Globus pallidus (tissue), 1 donor: ENCODE results near the gene HLA-DPB1.
A peak's percentile ranks its signal among the peaks of the same experiment; 100 is the strongest.

Experiments used
- DNase-seq: peaks from one replicate; pipeline ENCODE4 v3.0.0-alpha.2; 2015; ENCODE audit warnings: low spot score

Gene HLA-DPB1

GRCh38 chr6:33103776-33104175, 28.0 kb downstream of the HLA-DPB1 start:
- DNase-seq, result no peak

DNA sequence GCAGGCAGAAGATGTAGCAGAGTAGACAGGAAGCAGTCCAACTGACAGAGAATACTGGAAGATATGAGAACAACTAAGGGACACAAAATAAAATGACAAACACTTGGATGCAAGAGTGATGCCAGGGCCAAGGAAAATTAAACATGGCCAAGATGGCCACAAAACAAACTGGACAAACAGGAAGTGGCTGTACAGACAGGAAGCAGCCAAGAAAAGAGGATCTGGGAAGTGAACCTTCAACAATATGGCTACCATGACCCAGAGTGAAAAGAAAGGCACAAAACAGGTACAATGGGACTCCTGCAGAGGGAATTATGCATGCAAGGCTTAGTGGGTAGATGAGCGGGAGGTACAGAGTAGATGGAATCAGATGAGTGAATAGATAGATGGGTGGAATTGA, 29.1 kb downstream of the HLA-DPB1 start:
- DNase-seq, result no peak

- no peak for DNase-seq
These were observed 29.6 kb downstream of the HLA-DPB1 start for GRCh38 chr6:33105386-33105785.

GRCh38 chr6:33105916-33106871, 30.4 kb downstream of the HLA-DPB1 start:
- no peak for DNase-seq

DNA sequence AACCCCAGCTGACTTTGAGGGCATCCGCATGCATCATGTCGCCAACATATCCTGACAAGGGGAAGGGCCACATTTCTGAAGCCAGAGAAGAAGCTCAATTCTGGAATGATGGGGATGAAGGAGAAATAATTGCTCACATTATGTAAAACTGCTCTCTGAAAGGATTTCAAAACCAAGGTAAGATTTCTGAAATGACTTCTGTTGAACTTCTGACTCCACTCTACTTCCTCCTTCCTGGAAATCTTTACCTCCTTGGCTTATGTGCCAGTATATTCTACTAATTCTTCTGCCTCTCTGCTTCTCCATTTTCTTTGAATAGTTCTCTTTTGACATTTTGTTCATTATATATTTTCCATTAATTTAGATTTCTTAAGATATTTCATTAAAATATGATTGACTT, 31.9 kb downstream of the HLA-DPB1 start:
- DNase-seq, result no peak

DNA sequence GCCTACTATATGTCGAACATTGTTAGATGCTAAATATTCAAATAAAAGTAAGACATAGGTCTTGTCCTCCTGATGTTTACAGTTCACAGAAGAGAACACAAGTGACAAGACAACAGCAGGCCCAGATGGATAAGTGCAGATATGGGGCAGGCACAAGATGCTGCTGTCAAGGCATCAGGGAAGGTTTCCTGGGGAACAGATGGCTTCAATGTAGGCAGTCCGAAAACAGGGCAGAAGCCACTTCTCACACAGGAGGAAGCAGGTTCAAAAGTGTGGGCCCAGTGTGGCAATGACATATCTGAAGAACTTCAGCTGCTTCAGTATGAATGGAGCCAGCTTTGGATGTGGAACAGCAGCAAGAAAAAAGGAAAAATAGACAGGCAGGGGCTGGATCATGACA, 32.5 kb downstream of the HLA-DPB1 start:
- no peak for DNase-seq

DNA sequence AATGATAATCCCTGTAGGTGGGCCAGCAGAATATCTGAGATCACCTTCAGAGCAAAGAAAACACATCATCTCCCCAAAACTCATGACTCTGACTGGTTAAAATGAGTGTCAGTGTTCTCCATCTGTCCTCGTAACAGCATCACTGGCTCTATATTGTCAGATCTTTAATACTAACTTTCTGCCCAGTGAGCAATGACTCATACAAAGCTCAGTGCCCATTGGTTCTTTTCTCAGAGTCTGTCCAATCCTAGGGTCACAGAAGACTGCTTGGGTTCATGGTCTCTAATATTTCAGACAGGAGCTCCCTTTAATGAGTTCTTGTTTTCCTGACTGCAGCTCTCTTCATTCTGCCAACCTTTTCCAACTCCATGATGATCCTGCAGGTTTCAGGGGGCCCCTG, 36.4 kb downstream of the HLA-DPB1 start:
- DNase-seq, result peak; percentile 49

DNA sequence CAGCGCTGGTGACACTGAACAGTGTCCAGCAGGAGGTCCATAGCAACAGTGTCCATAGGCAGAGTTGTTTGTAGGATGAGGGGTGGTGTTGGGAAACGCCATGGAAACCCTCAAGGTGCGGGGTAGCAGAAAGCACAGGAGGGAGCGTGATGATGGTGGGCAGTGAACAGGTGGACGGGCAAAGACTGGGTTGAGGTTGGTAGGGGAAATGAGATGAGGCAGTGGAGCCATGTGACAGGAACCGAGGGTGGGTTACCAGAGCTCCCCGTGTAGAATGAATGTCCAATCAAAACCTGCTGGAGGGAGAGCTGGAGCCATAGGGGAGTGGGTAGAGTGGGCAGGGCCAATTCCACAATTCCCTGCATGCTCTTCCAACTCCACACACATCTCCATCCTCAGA, 38.0 kb downstream of the HLA-DPB1 start:
- DNase-seq, result no peak

- DNase-seq, result no peak
These were observed 38.6 kb downstream of the HLA-DPB1 start for GRCh38 chr6:33114406-33114805.

DNA sequence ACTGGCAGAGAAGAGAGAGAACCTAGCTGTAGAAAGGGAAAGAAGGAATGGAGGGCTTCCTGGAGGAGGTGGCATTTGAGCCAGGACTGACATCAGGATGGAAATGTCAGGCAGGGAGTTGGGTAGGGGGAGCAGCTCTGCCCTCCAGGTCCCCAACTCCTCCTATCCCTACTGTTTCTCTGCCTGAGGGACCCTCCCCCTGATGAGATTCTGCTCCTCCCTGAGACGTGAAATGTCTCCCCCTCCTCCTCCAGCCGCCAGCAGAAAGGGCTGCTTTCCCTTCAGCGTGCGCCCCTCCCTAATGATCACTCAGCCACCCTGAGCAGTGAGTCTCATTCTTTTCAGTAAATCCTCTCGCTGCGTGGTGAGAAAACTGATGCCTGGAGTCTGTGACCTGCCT, 40.6 kb downstream of the HLA-DPB1 start:
- no peak for DNase-seq

- DNase-seq, result no peak
These were observed 41.3 kb downstream of the HLA-DPB1 start for GRCh38 chr6:33116841-33117711.

DNA sequence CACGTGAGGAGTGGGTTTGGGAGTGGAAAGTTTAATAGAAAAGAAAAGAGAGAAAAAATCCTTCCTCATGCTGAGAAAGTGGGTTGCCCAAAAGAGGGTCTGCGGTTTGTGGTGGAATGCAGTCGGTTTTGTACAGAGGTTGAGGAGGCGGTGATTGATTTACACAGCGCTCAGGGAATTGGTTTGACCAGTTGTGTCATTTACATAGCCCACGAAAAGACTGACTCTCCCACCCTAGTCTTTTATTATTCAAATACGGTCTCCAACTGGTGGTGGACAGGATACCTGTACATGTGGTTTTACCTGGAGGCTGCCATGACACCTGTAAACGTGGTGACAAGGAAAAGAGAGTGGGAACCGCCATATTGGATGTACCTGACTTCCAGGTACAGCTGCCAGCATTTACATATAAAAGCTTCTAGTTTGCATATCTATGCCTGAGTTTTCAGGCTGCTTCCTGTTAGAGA, 42.1 kb downstream of the HLA-DPB1 start:
- no peak for DNase-seq

- peak; percentile 31 for DNase-seq
These were observed 42.8 kb downstream of the HLA-DPB1 start for GRCh38 chr6:33118525-33119123.

GRCh38 chr6:33120001-33120400, 44.2 kb downstream of the HLA-DPB1 start:
- DNase-seq, result no peak

DNA sequence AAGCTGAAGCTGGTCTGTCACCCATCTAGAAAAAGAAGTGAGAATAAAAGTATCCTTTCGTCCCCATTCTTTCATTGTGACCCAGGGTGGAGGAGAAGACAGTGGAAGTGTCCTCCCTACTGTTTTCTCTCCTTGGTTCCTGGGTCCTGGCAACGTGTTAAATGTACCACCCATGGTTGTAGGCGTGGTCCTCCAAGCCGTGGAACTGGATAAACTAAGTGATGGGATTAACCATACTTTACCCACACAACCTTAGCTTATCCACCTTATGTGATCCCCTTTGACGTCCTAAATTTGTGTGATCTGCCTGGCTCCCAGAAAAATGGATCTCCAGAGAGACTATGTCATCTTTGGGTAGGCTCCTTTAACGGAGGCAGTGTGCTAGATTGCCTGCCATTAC, 47.4 kb downstream of the HLA-DPB1 start:
- no peak for DNase-seq

- DNase-seq, result peak; percentile 17
These were observed 48.1 kb downstream of the HLA-DPB1 start for GRCh38 chr6:33123732-33124524.

DNA sequence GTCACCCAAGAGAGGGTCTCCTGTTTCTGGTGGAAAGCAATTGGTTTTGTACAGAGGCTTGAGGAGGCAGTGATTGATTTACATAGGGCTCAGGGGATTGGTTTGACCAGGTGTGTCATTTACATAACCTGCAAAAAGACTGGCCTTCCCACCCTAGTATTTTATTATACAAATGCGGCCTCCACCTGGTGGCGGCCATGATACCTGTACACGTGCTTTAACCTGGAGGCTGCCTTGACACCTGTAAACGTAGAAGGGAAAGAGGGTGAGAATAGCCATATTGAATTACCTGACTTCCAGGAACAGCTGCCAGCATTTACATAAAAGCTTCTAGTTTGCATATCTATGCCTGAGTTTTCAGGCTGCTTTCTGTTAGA, 48.7 kb downstream of the HLA-DPB1 start:
- no peak for DNase-seq

GRCh38 chr6:33124947-33125346, 49.2 kb downstream of the HLA-DPB1 start:
- no peak for DNase-seq

- peak; percentile 42 for DNase-seq
These were observed 50.4 kb downstream of the HLA-DPB1 start for GRCh38 chr6:33126101-33126714.

GRCh38 chr6:33128318-33128717, 52.5 kb downstream of the HLA-DPB1 start:
- no peak for DNase-seq

DNA sequence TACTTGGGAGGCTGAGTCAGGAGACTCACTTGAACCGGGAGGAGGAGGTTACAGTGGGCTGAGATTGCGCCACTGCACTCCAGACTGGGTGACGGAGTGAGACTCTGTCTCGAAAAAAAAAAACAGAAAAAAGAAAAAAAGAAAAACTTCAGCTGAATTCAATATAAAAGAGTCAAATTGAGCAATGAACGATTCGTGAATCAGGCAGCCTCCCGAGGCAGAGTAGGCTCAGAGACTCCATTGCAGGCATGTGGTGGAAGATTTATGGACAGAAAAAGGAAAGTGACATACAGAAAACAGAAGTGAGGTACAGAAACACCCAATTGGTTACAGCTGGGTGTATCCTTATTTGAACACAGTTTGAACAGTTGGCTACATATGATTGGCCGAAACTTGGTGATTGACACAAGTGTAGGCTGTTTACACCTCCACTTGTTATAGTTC, 56.3 kb downstream of the HLA-DPB1 start:
- DNase-seq, result no peak
